OCI-LY7 (cell line): ENCODE data around the gene GPR27. TPM values are rescaled to one million over a fixed set of nuclear protein-coding genes. Genes with fewer than 3 reads are reported as not detected.

Source experiments
- BruUV-seq: library from RNA; stranded (reverse); fragments of 400-500 nt; replicated peaks from 2 replicates; lab custom pipeline; 2021; lab: Mats Ljungman, UMichigan
- CTCF ChIA-PET: fragments of 300-600 bp; sonication (Branson Sonifier 250); formaldehyde crosslinking; loops from one replicate; lab custom pipeline; 2022; ENCODE audit warnings: antibody characterized with exemption; ENCODE audit not compliant: unreplicated experiment; lab: Charles Lee
- POLR2A ChIA-PET: fragments of 300-600 bp; sonication (Branson Sonifier 250); formaldehyde crosslinking; loops from one replicate; lab custom pipeline; 2022; ENCODE audit warnings: antibody characterized with exemption; lab: Charles Lee
- DNase-seq: peaks from one replicate; pipeline ENCODE4 v3.0.0-alpha.2; 2015; ENCODE audit warnings: low spot score
- H2AFZ ChIP-seq: fragments of 200-600 bp; sonication (generic), shearing (Covaris generic); 2 replicates; pipeline ENCODE4 v1.6.1; 2014; ENCODE audit warnings: mild to moderate bottlenecking, antibody characterized with exemption, low read length, moderate library complexity
- H3K27ac ChIP-seq: fragments of 200-600 bp; sonication (generic); 2 replicates; pipeline ENCODE4 v1.5.1; 2014; ENCODE audit warnings: mixed run types, low read depth, mild to moderate bottlenecking, moderate library complexity, low read length, inconsistent platforms; ENCODE audit not compliant: poor library complexity, severe bottlenecking
- H3K36me3 ChIP-seq: fragments of 200-600 bp; sonication (generic); 2 replicates; pipeline ENCODE4 v1.6.1; 2014; ENCODE audit warnings: mild to moderate bottlenecking, antibody characterized with exemption, low read length, moderate library complexity, mixed read lengths; ENCODE audit not compliant: insufficient read depth
- H3K4me1 ChIP-seq: fragments of 200-600 bp; sonication (generic); 2 replicates; pipeline ENCODE4 v1.5.1; 2014; ENCODE audit warnings: mild to moderate bottlenecking, low read length; ENCODE audit not compliant: insufficient read depth, poor library complexity, severe bottlenecking
- H3K4me2 ChIP-seq: fragments of 200-600 bp; sonication (generic); 2 replicates; pipeline ENCODE4 v1.6.1; 2014; ENCODE audit warnings: mild to moderate bottlenecking, low read length
- H3K4me3 ChIP-seq: fragments of 200-600 bp; sonication (generic); 2 replicates; pipeline ENCODE4 v1.5.1; 2014; ENCODE audit warnings: mild to moderate bottlenecking, low read depth, low read length; ENCODE audit not compliant: poor library complexity, severe bottlenecking
- H3K79me2 ChIP-seq: fragments of 200-600 bp; sonication (generic); 2 replicates; pipeline ENCODE4 v1.6.1; 2016; ENCODE audit warnings: low read depth, mild to moderate bottlenecking, low read length, moderate library complexity, mixed read lengths; ENCODE audit not compliant: insufficient read depth
- H3K9me2 ChIP-seq: fragments of 200-600 bp; sonication (generic); 2 replicates; pipeline ENCODE4 v1.6.1; 2016; ENCODE audit warnings: mild to moderate bottlenecking, low read length, mixed read lengths; ENCODE audit not compliant: insufficient read depth
- H3K9me3 ChIP-seq: fragments of 200-600 bp; sonication (generic); 2 replicates; pipeline ENCODE4 v1.6.1; 2014; ENCODE audit warnings: mild to moderate bottlenecking, mixed run types, low read length, mixed read lengths
- H4K20me1 ChIP-seq: fragments of 200-600 bp; sonication (generic); 2 replicates; pipeline ENCODE4 v1.6.1; 2014; ENCODE audit warnings: mild to moderate bottlenecking, antibody characterized with exemption, low read length, moderate library complexity, mixed read lengths; ENCODE audit not compliant: insufficient read depth
- CTCF ChIP-seq: fragments of 200-600 bp; sonication (generic); conservative IDR thresholded peaks from 2 replicates; pipeline ENCODE4 v1.5.1; 2014; ENCODE audit warnings: mild to moderate bottlenecking, antibody characterized with exemption, low read length, moderate library complexity, mixed read lengths
- EZH2phosphoT487 ChIP-seq: fragments of 200-600 bp; sonication (generic); IDR thresholded peaks from 2 replicates; pipeline ENCODE4 v1.6.1; 2018; ENCODE audit warnings: low read depth, borderline replicate concordance, mild to moderate bottlenecking, mixed run types, antibody characterized with exemption, low read length, moderate library complexity, mixed read lengths
- intact Hi-C: fragments of 100-400 bp; cut with micrococcal nuclease; formaldehyde crosslinking; loops from one replicate; pipeline ENCODE4 v1.10.0; 2022; ENCODE audit not compliant: unreplicated experiment
- total RNA-seq, 2 experiments: library from RNA; depleted of rRNA in 1 of 2; stranded (reverse); fragments of >200 nt in 1 of 2; shearing (Covaris generic) in 1 of 2; gene quantifications; 2 replicates each; pipeline ENCODE4 v1.2.3, GENCODE V29; 2014 to 2022

GPR27 gene
- total RNA-seq, 2 experiments from 2014 or later: not detected

GRCh38 chr3:71713041-71713440 is 40.6 kb upstream of the GPR27 start:
- TF ChIP-seq CTCF (no peak), EZH2phosphoT487 (no peak)
- no peak overlapping the region for H2AFZ ChIP-seq
- H3K27ac ChIP-seq: no peak overlapping the region
- intact Hi-C loops: loop anchor here (5.0 kb wide), 1 partner anchor 1374 kb away; no protein-coding TSS in a partner anchor
- no peaks in the 10 kb centered on the region for H3K9me3 ChIP-seq
- no peaks in the 10 kb centered on the region for H3K4me1 ChIP-seq
- no peak overlapping the region for H3K4me3 ChIP-seq
- DNase-seq: no peak
- no peaks in the 10 kb centered on the region for H3K36me3 ChIP-seq
- H4K20me1 ChIP-seq: no peaks in the 10 kb centered on the region
- H3K4me2 ChIP-seq: no peak overlapping the region
- POLR2A ChIA-PET: no interaction called here
- no peaks in the 10 kb centered on the region for H3K79me2 ChIP-seq
- H3K9me2 ChIP-seq: no peaks in the 10 kb centered on the region
- BruUV-seq: no TSS peak
- CTCF ChIA-PET: no interaction called here

- no peak for DNase-seq
- POLR2A ChIA-PET: no interaction called here
- H3K36me3 ChIP-seq: no peaks in the 10 kb centered on the region
- no peak for TF ChIP-seq EZH2phosphoT487
- no peak for TF ChIP-seq CTCF
- H3K4me1 ChIP-seq: no peaks in the 10 kb centered on the region
- no peaks in the 10 kb centered on the region for H3K9me3 ChIP-seq
- H4K20me1 ChIP-seq: no peaks in the 10 kb centered on the region
- no peaks in the 10 kb centered on the region for H3K9me2 ChIP-seq
- CTCF ChIA-PET: no interaction called here
- H2AFZ ChIP-seq: no peak overlapping the region
- intact Hi-C loops: loop anchor here (5.0 kb wide), 1 partner anchor 1373 kb away; no protein-coding TSS in a partner anchor
- H3K4me2 ChIP-seq: no peak overlapping the region
- H3K4me3 ChIP-seq: no peak overlapping the region
- no peak overlapping the region for H3K27ac ChIP-seq
- no peaks in the 10 kb centered on the region for H3K79me2 ChIP-seq
- BruUV-seq: no TSS peak
These were observed 39.1 kb upstream of the GPR27 start for GRCh38 chr3:71714595-71714994.

DNA sequence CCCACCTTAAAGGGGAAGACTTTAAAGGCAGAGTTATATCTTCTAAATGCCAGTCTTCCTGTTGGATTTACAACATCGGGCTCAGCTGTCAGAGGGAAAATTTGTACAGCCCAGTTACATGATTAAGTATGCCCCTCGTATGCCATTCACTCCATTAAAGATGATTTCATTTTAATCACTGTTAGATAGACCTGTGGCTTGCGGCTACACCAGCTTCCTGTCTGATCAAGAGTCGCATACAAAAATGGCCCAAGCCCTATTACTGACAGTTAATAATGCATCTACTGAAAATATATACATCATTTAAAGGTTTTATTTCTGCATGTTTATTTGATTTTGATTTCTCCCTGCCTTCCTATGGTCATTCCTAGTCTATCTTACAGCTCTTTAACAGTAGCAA is 35.6 kb upstream of the GPR27 start:
- CTCF ChIA-PET: no interaction called here
- no peaks in the 10 kb centered on the region for H3K9me2 ChIP-seq
- no peaks in the 10 kb centered on the region for H3K36me3 ChIP-seq
- H3K27ac ChIP-seq: no peak overlapping the region
- BruUV-seq: no TSS peak
- DNase-seq: no peak
- H3K4me2 ChIP-seq: no peak overlapping the region
- H3K79me2 ChIP-seq: no peaks in the 10 kb centered on the region
- H3K4me1 ChIP-seq: no peaks in the 10 kb centered on the region
- no peaks in the 10 kb centered on the region for H4K20me1 ChIP-seq
- POLR2A ChIA-PET: no interaction called here
- no peak overlapping the region for H3K4me3 ChIP-seq
- no peak for TF ChIP-seq EZH2phosphoT487
- TF ChIP-seq CTCF: no peak
- H2AFZ ChIP-seq: no peak overlapping the region
- no peaks in the 10 kb centered on the region for H3K9me3 ChIP-seq
- intact Hi-C loops: no loop called here
